Islet of Langerhans (tissue), 1 donor: ENCODE results near the gene GRID1.

Experiments used
- FAIRE-seq: peaks from one replicate; lab custom pipeline; 2011; peaks lifted over from hg19 to GRCh38; lab: Jason Lieb, UNC

GRID1 gene

GRCh38 chr10:86025509-86025908 is 341.1 kb downstream of the GRID1 start:
- FAIRE-seq: no peak

DNA sequence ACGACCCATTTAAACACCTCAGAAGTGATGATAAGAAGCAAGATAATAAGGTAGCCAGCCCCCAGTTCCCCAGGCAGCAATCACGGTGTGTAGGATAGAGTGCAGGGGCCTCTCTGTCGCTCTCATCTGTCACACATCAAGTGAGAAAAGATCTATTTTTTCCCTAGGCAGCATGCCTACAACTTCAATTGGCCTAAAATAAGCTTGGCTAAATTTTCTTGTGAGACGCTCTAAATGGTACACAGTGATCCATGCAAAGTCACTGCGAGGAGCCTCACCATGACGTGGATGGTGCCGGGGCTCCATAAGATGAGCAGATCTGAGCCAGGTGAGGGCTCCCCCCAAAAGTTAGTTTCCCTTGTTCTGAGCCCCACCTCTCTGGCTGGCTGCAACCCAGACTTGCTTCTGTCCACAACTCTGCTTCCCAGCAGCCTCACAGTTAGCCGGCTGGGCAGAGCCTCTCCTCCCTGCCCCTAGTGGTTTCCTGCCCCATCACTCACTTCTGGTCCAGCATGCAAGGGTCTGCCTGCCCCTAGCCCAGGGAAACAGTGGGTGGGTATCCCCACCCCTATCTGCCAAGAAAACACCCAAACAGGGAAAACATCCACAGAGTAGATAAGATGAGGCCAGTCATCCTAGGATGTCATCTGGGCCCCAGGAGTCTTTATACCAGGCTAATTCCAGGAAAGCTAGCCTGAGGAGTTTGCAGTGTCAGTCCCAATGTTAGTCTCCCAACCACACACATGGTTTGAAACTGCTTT is 342.1 kb downstream of the GRID1 start:
- no peak for FAIRE-seq

- FAIRE-seq: no peak
These were observed 342.7 kb downstream of the GRID1 start for GRCh38 chr10:86023931-86024280.

DNA sequence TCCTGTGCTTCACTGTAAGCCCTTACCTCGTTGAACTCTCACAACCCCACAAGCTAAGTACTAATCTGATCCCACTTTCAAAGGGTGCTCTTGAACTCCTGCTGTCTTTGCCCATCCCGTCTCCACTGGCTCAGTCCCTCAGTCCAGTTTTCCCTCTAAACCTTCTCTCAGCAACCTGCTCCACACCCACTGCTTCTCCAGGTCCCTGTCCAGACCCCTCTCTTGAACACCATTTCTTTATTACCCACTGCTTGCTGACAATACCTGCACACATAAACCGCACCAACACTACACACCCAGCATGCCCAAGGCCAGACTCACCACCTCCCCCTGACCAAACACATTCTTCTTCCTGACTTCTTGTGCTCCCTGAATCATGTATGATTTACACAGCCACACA is 343.3 kb downstream of the GRID1 start:
- no peak for FAIRE-seq

DNA sequence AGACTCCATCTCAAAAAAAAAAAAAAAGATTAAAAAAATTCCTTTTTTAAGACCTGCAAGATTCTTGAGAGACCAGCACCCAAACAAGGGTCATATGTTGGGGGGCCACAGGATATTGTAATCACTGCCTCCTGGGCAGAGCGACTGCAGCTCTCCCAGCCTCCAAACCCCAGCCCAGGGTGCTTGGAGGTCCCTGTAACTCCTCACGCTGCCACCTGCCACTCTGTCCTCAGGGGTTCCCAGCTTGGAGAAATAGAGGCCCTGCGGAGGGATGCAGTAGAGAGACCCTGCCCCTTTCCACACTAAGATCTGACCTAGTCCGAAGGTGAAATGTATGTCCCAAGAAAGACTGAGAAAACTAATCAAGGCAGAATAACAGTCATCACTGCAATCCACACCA is 343.7 kb downstream of the GRID1 start:
- no peak for FAIRE-seq

- no peak for FAIRE-seq
These were observed 346.5 kb downstream of the GRID1 start for GRCh38 chr10:86020134-86020533.

GRCh38 chr10:86019141-86019540 is 347.5 kb downstream of the GRID1 start:
- no peak for FAIRE-seq

GRCh38 chr10:86018735-86019058 is 347.9 kb downstream of the GRID1 start:
- no peak for FAIRE-seq

- FAIRE-seq: no peak
These were observed 348.5 kb downstream of the GRID1 start for GRCh38 chr10:86017841-86018734.

DNA sequence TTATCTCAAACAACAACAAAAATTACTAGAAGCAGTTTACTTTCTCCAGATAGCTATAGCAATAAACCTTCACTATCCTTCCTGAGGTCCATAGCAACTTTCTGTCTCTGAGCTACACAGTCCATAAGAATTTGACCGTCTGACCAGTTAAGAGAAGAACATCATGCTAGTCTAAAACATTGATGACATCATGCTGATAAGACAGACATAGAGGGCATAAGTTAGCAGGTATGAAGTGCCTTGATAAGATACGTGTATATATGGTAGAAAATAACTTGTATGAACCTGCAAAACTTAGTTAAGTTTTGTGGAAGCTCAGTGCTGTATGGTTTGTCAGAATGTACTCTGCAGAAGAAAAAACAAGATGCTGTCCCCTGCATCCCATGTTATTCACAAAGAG is 353.0 kb downstream of the GRID1 start:
- no peak for FAIRE-seq

DNA sequence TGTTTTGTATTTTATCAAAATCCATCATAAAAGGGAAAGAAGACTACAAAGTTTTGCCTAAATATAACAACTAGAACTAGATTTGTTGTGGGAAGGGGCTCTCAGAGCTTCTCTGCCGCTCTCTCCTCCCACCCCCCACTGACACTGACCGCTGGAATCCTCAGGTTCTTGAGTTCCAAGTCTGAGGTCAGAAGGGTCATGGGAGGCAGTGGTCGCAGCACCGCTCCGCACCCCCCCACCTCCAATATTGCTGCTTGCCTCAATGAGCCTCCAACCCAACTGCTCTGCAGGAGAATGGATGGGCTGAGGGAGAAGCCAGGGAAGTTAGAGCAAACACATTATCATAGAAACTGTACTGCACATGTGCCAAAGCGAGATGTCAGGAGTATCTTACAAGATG is 359.4 kb downstream of the GRID1 start:
- no peak for FAIRE-seq

DNA sequence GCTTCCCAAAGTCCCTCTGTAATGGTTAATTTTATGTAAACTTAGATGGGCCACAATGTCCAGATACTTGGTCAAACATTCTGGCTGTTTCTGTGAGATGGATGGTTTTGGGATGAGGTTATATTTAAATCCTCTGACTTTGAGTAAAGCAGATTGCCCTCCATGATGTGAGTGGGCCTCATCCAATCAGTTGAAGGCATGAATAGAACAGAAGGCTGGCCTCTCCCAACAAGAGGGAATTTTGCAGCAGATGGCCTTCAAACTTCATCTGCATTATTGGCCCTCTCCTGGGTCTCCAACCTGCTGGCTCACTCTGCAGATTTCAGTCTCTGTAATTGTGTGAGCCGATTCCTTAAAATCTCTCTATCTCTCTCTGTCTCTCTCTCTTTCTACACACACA is 362.3 kb downstream of the GRID1 start:
- FAIRE-seq: no peak

DNA sequence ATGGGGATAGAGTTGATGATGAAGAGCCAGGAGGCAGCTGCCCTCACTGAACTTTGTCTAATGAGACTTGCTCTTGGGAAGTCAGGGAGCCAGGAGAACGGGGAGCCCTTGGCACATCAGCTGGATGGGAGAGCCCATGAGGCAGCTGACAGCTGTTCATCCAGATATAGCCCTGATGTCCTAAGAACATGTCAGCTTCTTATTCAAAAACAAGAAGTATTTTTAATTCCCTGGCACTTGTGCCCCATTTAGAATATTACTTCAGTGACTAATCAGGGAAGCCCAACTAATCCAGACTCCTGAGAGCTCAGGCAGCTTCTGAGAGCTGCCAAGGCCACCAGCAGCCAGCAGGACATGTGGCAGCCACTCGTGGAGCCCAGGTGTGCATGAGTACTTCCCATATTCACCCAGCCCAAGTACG is 363.4 kb downstream of the GRID1 start:
- no peak for FAIRE-seq

GRCh38 chr10:86001521-86001920 is 365.1 kb downstream of the GRID1 start:
- no peak for FAIRE-seq

DNA sequence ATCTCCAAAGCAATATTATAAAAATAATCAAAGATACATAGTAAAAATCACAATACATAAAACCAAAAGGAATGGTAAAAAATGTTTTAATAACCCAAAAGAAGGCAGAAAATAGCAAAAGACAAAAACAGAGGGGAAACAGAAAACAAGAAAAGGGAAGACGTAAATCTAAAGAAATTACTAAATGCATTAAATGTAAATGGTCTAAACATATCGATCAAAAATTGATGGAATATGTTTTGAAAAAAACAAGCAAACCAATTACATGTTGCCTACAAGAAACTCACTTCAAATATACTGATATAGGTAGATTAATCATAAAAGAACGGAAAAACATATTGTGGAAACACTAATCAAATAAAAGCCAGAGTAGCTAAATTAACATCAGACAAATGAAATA is 369.1 kb downstream of the GRID1 start:
- FAIRE-seq: no peak

GRCh38 chr10:85995791-85996190 is 370.8 kb downstream of the GRID1 start:
- FAIRE-seq: no peak

- no peak for FAIRE-seq
These were observed 372.6 kb downstream of the GRID1 start for GRCh38 chr10:85993840-85994507.

DNA sequence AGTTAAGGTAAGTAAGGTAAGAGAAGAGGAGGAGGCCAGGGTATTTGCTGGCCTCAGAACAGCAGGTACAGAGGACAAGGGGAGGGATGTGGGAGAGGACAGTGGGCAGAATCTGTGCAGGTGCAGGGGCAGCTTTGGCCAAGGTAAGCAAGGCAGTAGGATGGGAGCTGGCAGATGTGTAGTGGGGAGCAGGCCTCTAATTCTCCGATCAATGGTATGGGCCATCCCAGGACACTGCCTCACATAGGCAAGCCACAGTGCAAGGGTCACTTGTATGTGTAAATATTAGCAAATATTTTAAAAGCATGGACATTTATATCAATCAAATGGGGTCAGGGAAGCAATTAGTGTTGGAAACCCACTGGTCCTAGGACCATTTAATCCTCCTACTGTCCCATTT is 373.5 kb downstream of the GRID1 start:
- no peak for FAIRE-seq

DNA sequence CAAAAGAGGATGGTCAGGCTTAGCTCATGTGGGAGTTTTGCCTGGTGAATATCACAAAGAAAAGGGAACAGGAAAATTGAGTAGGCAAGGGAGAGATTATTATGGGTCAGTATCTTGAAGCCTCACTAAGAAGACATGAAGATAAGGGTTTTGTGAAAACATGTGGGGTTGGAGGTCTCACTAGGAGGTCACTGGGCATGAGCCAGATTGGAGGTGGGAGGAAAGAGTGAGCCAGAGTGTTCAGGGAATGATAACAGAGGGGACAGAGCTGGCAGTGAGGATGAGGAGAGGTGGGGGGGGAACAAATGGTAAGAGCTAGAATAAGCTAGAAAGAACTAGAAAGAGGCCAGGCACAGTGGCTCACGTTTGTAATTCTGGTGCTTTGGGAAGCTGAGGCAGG is 374.3 kb downstream of the GRID1 start:
- no peak for FAIRE-seq

DNA sequence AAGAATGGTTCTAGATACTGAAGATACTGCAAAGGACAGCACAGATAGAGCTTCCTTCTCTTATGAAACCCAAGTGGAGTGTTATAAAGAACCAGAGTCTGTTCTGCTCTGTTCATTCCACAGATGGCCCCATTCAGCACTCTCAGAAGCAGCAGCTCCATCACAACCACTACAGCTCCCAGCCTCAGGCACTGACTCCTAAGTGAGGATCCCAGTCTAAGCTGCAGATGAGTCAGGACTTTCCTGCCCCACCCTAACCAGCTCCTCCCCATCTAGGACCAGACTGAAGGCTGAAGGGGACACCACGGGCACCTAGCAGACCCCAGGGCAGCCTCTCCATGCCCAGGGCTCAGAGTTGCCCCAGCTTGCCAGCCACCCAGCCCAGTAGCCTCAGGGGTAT is 379.8 kb downstream of the GRID1 start:
- no peak for FAIRE-seq

- no peak for FAIRE-seq
These were observed 383.5 kb downstream of the GRID1 start for GRCh38 chr10:85983051-85983450.

GRCh38 chr10:85979598-85979997 is 387.0 kb downstream of the GRID1 start:
- FAIRE-seq: no peak
